Right forelimb (tissue), 1 donor: ENCODE measurements around the gene APBB2.
"Not testable (repeated sequence)": the region's sequence is repeated elsewhere in the genome, so short reads cannot be mapped to it uniquely, and the experiment has no call there.

ENCODE experiments used
- DNase-seq: peaks from one replicate; pipeline ENCODE4 v3.0.0-alpha.2; 2018

Gene APBB2

DNA sequence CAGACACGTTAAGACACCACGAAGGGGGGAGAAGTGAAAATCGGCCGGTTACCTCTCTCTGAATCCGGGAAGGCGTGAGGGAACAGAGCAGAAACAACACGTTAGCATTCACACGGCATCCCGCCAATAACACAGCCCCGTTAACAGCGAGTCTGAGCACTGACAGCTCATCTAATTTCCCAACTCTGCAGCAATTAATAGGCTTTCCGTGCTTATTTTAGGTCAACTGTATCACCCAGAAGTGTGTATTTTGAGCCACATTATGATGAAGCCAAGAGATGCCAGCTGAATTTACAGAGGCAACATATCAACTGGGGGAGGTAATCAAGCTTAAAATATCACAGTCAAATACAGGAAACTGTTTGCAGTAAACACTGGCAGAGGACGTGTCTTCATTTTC is 372.0 kb downstream of the APBB2 start:
- DNase-seq: no peak

DNA sequence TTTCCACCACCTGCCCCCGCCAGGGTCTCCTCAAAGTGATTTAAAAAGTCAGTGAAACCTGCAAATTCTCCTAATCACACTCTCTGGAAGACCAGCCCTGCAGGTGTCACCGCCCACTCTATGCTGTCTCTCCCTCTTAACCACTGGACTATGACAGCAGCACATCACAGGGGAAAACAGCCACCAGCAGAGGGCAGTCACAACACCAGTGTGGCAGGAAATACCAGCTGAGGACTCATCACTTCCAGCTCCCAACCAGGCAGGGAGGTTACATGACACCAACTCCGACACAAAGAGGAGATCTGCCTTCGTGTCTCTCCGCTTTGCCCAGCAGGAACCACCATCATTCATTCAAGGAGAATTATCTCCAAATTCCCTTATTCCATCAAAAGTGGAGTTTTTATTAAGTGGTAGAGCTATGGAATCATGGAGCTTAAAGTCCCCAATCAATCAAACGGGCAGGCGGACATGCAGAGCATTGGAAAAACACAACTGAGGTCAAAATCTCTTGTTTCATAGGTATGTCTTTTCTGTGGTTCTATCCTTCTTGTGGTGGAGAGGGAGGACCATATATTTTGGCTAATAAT is 373.3 kb downstream of the APBB2 start:
- DNase-seq: peak; percentile 61

DNA sequence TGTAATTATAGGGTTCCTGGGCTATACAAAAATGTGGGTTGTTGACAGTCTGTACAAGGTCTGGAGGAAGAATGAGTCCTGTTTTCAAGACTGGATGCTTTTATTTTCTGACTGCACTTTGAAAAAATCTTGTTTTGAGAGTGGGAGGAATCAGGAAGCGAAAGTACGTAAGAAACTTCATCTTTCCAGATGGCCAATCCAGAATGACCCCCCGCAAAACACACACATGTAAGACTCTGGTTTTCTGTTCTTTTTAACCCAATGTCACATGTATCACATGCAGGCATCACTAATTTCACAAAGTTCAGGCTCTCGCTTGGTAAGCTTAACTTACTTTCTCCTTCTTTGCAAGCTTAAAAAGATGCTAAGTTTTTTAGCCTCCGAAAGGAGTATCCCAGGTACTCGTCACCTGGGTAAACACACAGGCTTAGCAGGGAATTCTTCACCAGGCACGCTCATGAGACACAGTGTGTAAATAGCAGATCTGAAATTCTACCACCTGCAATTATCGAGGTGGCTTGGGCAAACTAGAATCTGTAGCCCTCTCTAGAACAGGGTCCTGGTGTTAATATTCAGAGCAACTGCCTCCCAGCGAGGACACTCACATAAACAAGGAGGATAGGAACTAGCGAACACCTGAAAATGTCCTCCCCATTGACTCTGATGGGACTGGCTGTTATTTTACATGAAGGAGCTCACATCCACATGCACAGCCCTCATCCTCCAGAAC is 373.9 kb downstream of the APBB2 start:
- no peak for DNase-seq

DNA sequence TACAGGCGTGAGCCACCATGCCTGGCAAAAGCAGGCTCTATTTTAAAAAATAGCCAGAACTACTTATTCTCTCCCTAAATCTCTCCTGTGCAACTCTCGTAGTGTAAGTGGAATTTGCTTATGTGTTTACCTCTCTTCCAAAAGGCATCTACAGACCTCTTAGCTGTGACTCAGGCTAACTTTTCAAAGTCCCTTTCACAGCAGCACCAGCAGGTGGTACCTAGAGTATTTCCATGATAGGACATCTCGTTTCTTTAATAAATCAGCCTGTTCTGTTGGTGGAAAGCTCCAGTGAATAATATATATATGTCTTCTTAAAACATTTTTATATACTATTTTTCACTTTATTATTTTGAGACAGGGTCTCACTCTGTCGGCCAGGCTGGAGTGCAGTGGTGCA is 375.6 kb downstream of the APBB2 start:
- DNase-seq: no peak

DNA sequence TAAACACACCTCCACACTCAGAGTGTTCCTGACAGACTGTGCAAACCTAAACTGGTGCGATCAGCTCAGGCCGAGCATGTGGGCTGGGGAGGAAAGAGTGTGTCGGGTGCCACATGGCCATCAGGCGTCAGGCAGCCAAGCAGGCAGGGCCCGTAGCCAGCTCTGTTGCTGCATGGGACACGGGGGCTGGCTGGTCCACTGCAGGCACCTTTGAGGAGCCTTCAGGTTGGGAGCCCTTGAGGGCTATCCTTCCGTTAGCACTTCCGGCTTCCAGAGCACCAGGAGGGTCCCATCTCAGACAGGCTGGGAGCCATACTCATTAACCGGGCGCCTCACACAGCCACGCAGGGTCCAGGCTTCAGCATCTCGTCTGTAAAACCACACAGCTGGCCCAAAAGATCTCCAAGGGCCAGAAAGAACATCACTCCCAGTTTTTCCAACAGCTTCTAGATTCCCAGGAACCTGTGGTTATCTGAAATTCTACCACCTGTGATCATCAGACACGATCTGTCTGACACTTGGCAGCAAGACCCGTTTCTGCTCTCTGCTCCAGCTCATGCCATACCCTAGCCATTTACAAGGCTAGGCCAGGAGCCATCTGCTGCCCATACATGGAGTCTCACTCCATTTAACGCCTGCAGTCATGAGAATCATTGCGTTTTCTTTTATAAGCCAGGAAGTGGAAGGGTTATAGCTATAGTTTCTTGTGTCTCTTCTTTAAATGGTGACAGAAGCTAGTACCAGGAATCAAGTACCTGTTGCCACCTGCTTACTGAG is 377.1 kb downstream of the APBB2 start:
- DNase-seq: no peak

DNA sequence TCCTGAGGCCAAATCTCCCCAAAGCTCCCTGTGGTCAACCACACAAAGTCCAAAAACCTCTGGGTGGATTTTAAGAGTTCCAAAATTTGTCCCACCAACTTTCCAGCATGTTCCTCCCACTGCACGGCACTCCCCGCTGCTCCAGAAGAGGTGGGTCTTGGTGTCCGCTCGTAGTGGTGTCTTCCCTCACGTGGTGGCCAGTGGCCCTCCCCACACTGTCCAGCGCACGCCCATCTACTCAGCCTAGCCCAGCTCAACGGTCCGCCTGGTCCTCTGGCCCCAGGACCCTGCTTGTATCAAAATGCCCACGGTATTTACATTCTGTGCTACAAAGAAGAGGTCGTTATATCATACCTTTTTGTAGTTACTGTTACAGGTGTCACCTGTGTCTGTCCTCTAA is 381.1 kb downstream of the APBB2 start:
- no peak for DNase-seq

DNA sequence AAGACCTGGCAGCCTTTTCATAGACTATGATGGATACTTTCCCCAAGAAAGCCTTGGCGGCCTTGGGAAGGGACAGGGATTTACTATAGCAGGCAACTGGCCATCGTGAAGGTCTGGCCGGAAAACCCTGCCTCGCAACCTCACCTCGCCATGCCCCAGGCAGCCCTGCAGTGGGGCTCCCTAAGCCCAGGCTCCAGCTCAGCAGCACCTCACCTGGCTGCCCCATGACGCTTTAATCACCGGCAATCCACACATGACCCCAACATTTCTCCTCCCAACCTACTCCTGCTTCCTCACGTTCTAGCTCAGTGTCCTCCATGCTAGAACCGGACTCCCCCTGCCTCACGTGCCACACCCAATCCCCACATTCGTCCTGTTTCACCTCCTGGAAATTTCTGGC is 382.2 kb downstream of the APBB2 start:
- no peak for DNase-seq

DNA sequence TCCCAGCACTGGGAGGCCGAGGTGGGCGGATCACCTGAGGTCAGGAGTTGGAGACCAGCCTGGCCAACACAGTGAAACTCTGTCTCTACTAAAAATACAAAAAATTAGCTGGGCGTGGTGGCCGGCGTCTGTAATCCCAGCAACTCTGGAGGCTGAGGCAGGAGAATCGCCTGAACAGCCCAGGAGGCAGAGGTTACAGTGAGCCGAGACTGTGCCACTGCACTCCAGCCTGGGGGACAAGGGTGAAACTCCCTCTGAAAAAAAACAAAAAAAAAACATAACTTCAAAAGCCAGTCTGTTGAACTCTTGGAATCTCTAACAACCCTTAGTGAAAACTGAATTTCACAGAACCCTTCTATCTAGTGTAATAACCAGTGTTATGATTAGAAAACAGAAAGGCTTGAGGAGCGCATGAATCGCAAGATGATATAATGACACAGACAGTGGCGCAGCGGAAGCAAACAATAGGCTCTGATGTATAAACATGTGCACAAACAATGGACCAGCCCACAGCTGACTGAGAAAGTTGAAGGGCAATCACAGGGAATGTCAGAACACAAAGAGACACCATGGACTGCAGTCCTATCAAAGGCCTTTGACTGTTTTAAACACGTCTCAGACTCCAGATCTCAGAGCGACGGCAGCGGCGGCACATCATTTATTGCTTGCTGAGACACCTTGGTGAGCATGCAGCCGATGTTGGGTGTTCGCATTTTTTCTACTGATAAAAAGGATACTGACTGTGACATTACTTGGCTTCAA is 383.0 kb downstream of the APBB2 start:
- no peak for DNase-seq

DNA sequence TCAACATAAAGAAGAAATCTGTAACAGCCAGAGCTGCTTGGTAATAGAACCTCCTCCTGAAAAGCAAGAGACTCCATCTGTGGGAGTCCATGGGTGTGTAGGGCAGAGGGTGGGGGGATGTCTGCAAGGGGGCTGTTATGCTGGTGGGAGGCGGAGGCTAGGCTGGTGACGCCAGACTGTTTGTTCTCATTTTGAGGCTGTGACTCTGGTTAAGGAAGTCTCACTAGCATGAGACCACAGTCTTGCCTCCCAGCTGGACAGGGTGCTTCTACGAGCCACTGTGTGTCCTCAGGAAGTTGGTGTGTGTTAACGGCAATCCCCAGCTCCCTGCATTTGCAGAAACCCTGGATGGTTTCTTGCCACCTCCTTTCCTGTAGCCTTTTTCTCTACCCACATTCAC is 384.8 kb downstream of the APBB2 start:
- DNase-seq: no peak

DNA sequence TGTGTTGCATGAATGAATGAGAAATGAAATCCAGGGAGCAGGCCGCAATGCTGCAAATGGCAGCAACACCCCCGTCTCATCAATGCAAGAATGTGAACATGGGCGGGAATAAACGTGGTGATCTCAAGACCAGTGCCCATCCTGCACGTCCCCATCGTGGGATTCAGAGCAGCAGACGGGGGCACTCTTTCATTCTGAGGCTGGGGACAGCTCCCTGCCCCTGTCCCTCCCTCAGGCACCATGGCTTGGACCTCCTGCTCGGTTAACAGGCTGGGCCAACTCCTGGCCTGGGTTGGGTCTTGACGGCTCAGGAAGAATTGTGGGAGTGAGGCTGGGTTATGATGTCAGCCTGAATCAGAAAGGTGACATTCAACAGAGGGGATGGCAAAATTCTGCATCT is 385.7 kb downstream of the APBB2 start:
- DNase-seq: no peak

DNA sequence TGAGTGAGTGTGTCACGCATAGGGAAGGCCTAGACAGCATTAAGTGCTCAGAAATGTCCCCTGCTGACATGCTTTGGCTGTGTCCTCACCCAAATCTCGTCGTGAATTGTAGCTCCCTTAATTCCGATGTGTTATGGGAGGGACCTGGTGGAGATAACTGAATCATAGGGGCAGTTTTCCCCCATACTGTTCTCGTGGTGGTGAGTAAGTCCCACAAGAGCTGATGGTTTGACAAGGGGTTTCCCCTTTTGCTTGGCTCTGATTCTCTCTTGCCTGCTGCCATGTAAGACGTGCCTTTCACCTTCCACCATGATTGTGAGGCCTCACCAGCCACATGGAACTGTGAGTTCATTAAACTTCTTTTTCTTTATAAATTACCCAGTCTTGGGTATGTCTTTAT is 386.6 kb downstream of the APBB2 start:
- no peak for DNase-seq

DNA sequence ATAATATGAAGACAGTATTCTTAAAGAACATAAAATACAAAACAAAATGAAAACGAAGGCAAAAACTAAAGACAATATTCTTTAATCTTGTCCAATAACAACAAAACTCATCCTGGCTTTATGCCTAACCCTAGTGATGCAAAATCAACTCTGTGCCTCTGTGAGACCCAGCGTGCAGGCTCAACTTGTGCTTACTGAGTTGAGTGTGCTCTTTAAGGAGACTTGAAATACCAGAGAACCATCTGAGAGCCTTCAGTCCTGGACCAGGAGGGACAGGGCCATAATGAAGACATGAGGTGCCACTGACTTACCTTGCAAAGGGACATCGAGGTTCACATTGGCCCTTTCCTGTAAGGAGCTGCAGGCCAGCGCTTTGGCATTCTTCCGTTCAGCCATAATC is 387.5 kb downstream of the APBB2 start:
- DNase-seq: no peak

DNA sequence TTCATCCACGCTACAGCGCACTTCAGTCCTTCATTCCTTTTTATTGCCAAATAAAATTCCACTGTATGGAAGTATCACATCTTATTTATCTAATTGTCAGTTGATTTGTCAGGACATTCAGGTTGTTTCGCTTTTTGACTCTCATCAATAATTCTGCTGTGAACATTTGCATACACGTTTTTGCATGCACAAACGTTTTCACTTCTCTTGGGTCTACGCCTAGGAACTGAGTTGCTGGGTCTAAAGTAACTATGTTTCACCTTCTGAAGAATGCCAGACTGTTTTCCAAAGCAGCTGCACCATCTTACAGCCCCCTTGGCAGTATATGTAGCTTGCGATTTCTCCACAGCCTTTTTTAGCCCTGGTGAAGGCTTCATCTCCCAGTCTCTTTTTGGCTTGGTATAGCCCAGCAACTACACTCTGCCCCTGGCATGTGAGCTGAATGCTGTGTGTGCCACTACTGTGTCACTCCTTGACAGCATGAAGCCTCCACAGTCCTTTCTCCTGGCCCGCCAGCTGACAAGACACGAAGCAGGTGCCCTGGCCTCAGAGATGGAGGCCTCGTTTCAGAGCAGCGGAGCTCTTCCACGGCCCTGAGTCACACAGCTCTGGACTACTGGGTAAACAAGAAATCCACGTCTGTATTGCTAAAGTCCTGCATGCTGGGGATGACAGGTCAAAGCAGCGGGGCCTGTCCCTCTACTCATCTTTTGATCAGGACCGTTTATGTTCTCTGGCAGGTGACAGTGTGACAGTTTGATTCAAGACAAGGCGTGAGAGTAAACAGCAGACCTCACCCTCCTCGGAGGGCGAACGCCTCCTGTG is 389.1 kb downstream of the APBB2 start:
- DNase-seq: no peak

DNA sequence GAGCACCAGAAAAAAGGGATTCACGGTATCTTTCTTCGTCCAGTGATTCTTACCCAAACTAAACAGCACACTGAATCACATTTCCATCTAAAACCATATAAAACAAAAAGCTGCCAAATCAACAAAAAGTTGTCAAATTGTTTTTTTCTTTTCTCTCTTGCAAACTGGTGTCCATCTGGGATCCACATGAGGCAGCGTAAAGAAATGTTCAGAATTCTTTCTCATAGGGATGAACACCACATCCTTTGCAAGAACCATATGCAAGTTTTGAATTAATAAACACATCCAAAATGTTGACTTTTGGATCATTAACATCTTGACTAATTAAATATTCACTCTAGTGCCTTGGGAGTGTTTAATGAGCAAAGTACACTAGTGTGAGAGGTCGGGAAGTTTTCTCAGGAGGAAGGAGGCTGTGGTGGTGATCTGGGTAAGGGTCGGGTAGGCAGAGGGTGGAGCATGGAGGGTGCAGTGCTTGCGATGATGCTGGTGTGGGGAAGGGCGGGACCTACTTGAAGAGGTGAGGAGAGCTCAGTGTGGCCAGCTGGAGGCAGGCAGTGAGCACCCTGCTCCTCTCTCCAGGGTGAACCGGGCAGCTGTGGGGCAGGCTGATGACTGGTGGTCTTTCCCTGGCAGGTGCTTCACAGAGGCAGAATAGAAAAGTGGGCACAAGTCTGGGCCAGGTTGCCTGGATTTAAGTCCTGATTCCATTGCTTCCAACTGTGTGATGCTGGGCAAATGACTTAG is 391.7 kb downstream of the APBB2 start:
- DNase-seq: no peak

DNA sequence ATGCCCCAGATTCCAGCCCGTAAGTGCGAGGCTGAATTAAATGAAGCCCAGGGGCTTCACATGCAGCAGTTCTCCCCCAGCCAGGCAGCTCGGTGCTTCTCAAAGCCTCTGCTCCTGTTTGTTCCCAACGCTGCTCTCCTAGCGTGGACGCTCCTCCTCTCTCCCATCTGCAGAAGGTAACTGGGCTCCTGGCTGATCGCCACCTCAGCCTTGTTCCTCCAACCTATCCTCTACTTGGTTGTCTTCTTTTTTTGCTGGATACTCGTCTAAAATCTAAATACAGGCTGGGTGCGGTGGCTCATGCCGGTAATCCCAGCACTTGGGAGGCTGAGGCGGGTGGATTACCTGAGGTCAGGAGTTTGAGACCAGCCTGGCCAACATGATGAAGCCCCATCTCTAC is 394.2 kb downstream of the APBB2 start:
- DNase-seq: no peak

DNA sequence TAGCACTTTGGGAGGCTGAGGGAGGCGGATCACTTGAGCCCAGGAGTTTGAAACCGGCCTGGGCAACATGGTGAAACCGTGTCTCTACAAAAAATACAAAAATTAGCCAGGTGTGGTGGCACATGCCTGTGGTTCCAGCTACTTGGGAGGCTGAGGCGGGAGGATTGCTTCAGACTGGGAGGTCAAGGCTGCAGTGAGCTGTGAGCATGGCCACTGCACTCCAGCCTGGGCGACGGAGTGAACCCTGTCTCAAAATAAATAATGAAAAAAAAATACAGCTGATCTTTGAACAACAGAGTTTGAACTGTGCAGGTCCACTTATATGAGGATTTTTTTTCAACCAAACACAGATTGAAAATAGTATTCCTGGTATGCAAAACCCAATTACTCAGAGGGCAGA is 397.2 kb downstream of the APBB2 start:
- not testable (repeated sequence) for DNase-seq

DNA sequence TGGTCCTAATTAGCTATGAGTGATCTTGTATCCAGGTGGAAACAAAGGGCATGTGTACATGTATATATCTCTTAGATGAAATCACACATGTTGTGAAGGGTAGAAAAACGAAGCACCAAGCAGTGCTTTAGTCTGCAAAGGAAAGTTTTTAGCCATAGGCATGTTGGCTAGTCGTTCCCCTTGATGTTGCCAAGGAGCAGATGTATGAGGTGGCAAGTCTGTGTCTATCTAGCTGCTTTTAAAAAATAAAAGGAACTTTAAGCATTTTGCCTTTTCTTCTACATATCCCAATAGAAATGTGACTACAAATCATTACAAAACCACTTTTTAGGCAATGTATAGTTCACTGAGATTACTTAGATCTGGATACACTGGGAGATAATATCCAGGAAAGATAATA is 401.5 kb downstream of the APBB2 start:
- no peak for DNase-seq

DNA sequence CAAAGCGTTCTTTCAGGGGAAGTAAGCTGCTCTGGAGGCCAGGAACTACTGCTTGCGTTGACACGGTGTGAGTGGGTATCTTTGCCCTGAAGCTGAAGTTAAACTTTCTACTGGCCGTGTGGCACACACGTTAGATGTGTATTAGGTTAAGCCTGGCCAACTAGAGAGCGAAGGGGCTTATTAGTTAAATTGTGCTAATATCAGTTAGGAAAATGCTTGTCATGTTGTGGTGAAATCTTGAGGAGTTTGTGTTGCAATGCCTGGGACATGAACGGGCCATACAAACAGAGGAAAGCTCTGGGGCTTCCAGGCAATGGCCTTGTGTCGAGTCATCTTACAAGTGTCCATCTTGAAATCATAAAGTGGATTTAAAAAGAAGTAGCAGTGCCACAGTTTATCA is 402.0 kb downstream of the APBB2 start:
- DNase-seq: no peak

DNA sequence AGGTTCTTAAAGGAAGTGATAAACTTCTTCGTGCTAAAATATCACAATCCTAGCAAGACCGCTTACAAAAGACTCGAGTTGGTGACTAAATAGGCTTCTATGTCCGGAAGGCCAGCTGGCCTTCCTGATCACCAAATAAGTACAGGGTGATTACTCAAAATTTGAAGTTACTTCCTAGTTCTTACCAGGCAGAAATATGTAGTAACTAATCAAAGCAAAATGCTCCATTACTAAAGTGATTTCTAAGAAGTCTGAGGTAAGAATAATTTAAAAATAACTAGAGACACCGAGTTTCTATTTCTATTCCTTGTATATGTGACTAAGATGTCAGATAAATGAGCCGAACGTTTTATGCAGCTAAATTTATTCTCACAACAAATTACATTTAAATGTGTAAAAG is 402.4 kb downstream of the APBB2 start:
- no peak for DNase-seq

DNA sequence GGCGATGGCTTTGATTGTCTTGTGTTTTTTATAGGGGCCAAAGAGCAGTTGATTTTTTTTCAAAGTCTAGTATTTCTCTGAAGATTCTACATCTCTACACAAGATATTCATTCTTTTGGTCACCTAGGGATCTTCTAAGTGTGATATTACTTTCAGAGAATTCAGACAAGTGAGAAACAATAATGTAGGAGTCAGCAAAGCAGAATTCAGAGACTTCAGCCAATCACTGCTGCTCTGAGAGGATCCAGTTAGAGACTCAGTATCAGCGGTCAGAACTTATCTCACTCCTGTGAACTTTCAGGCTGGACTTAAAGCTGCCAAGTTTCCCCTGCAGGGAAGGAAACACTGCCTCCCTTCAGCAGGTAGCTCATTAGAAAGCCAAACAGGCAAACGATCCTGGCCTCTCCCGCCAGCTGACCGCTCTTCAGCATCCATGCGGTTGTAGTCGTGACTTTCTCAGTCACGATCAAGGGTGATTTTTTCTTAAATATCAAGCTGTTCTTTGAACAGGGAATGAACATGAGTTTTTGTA is 405.4 kb downstream of the APBB2 start:
- no peak for DNase-seq

DNA sequence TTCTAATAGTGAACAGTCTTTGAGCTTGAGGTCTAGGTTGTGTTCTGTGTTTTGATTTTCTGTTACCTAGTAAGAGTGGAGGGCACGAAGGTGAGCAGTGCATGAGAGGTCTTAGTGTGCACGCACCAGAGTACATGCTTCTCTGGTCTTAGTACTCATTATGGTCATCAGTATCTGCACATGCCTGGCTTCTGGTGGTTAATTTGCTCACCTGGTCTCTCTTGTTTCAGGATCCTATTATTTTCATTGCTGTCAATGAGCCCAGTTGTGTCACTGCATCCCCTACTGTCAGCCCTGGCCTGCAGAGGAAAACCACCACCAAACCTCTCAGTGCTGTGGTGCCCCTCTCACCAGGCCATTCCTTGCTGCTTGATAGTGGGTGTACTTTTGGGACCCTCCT is 409.7 kb downstream of the APBB2 start:
- DNase-seq: no peak

DNA sequence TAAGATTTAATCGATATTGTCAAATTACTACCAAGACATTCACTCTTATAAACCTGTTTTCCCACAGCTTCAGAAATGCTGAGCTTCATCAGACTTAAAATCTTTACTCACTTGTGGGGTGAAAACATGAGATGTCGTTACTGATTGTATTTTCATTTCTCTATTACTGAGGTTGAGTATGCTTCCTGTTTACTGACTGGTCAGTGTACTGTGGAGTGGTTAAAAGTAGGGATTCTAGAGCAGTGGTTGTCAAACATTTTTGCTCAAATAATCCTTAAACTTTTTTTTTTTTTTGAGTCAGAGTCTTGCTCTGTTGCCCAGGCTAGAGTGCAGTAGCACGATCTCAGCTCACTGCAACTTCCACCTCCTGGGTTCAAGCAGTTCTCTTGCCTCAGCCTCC is 414.3 kb downstream of the APBB2 start:
- no peak for DNase-seq
